ENCODE measurements around the gene RFXANK. TPM values are rescaled to one million over a fixed set of nuclear protein-coding genes. Genes with fewer than 3 reads are reported as not detected.

Gene RFXANK
- total and polyA plus RNA-seq, 9 of the 15 experiments (the other 6 are each of a cell fraction or from before 2014, with no cell fraction given): 68.6 to 181 (median 150) TPM

DNA sequence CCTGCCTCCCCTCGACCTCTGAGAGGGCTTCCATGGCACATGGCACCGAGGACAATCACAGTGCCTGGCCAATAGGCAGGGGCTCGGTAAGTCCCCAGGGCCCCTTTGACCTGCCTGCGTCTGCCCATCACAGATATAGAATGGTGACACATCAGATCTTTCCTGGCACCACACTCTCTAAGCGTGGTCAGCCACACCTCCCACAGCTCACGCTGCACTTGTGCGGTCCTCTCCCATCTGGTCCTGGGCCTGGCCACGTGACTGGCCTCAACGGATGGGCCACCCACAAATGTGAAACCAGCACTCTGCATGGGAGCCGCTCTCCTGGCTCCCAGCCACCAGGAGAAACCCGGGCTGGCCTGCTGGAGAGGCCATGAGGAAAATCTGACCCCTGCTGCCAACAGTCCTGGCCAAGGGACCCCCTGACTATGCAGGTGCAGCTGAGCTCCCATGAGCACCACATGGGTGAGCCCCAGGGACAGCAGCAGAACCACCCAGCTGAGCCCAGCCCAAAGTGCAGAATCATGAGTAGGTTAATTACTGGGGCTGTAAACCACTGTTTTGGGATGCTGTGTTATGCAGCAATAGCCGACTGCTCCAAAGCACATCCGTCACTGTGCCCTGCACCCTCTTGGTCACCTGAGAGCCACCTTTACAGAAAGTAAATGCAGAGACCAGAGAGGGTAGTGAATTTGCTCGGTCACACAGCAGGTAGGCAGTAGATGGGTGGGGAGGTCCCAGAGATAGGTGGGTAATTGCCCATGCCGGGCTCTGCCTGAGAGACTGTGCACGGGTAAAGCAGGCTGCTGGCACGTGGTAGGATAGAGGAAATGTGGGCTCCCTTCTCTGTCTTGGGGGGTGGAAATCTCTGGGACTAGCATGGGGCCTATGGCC lies 12.3 kb upstream of the RFXANK start (continued):
- TF ChIP-seq ZFP36 (IDR thresholded peaks at IDR 0.05; ENCODE audit: low read depth, low read length, partially characterized antibody) (peak; percentile 46), BCOR (IDR thresholded peaks at IDR 0.05) (peak; percentile 85; the same call in 1 of the 2 replicates), YY1 (IDR thresholded peaks at IDR 0.05; ENCODE audit: borderline replicate concordance in 1 of 3, control insufficient read depth in 1 of 3, extremely low read depth in 1 of 3, insufficient read depth in 3 of 3, insufficient read length in 1 of 3, insufficient replicate concordance in 2 of 3, low read depth in 1 of 3, low read length in 2 of 3) (no peak), NFIC (IDR thresholded peaks at IDR 0.05) (peak; percentile 49; the same call in 1 of the 2 replicates), TOE1 (IDR thresholded peaks at IDR 0.05; ENCODE audit: borderline replicate concordance) (peak; percentile 39; the same call in 1 of the 2 replicates), TOE1 (CRISPR knock-in tag; IDR thresholded peaks at IDR 0.05; ENCODE audit: borderline replicate concordance, low read depth) (no peak), RBM25 (IDR thresholded peaks at IDR 0.05; ENCODE audit: low read depth, low read length, severe bottlenecking) (peak; percentile 42), RBM17 (IDR thresholded peaks at IDR 0.05; ENCODE audit: borderline replicate concordance, low read depth, low read length) (no peak), BHLHE40 (IDR thresholded peaks at IDR 0.05; ENCODE audit: low read length) (peak; percentile 80), GABPB1 (CRISPR knock-in tag; IDR thresholded peaks at IDR 0.05) (0 out of 2 replicates have a peak, but pooled peaks have one; percentile 15), L3MBTL2 (IDR thresholded peaks at IDR 0.05) (peak; percentile 46), POU5F1 (IDR thresholded peaks at IDR 0.05; ENCODE audit: borderline replicate concordance, low read depth, low read length, partially characterized antibody) (no peak), CBFA2T3 (IDR thresholded peaks at IDR 0.05) (peak; percentile 60)
- TF ChIP-seq, protein P1, sequence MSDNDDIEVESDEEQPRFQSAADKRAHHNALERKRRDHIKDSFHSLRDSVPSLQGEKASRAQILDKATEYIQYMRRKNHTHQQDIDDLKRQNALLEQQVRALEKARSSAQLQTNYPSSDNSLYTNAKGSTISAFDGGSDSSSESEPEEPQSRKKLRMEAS (CRISPR knock-in tag; IDR thresholded peaks at IDR 0.05): peak; percentile 81
- TF ChIP-seq, protein P2, sequence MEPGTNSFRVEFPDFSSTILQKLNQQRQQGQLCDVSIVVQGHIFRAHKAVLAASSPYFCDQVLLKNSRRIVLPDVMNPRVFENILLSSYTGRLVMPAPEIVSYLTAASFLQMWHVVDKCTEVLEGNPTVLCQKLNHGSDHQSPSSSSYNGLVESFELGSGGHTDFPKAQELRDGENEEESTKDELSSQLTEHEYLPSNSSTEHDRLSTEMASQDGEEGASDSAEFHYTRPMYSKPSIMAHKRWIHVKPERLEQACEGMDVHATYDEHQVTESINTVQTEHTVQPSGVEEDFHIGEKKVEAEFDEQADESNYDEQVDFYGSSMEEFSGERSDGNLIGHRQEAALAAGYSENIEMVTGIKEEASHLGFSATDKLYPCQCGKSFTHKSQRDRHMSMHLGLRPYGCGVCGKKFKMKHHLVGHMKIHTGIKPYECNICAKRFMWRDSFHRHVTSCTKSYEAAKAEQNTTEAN (CRISPR knock-in tag; IDR thresholded peaks at IDR 0.05): no peak
- TF ChIP-seq, protein P3, sequence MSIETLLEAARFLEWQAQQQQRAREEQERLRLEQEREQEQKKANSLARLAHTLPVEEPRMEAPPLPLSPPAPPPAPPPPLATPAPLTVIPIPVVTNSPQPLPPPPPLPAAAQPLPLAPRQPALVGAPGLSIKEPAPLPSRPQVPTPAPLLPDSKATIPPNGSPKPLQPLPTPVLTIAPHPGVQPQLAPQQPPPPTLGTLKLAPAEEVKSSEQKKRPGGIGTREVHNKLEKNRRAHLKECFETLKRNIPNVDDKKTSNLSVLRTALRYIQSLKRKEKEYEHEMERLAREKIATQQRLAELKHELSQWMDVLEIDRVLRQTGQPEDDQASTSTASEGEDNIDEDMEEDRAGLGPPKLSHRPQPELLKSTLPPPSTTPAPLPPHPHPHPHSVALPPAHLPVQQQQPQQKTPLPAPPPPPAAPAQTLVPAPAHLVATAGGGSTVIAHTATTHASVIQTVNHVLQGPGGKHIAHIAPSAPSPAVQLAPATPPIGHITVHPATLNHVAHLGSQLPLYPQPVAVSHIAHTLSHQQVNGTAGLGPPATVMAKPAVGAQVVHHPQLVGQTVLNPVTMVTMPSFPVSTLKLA (conservative IDR thresholded peaks at IDR 0.05): peak; percentile 55 to 60; a peak in 3 of 4 replicates
- TF ChIP-seq, protein P4, sequence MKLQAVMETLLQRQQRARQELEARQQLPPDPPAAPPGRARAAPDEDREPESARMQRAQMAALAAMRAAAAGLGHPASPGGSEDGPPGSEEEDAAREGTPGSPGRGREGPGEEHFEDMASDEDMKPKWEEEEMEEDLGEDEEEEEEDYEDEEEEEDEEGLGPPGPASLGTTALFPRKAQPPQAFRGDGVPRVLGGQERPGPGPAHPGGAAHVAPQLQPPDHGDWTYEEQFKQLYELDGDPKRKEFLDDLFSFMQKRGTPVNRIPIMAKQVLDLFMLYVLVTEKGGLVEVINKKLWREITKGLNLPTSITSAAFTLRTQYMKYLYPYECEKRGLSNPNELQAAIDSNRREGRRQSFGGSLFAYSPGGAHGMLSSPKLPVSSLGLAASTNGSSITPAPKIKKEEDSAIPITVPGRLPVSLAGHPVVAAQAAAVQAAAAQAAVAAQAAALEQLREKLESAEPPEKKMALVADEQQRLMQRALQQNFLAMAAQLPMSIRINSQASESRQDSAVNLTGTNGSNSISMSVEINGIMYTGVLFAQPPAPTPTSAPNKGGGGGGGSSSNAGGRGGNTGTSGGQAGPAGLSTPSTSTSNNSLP (IDR thresholded peaks at IDR 0.05; ENCODE audit: borderline replicate concordance, low read depth, low read length): no peak

All from K562 (cell line).